K562 (cell line): Measurements from ENCODE around the gene UGT2B15. TPM values are rescaled to one million over a fixed set of nuclear protein-coding genes. Genes with fewer than 3 reads are reported as not detected.

ENCODE experiments used
- ATAC-seq: fragments of 200-7000 bp; cut with Tn5 transposase; 3 replicates; pipeline ENCODE4 v1.9.1; 2020; ENCODE audit warnings: moderate library complexity
- BruUV-seq: library from RNA; stranded (reverse); fragments of 400-500 nt; replicated peaks from 2 replicates; lab custom pipeline; 2021; lab: Mats Ljungman, UMichigan
- CTCF ChIA-PET: fragments of 300-600 bp; formaldehyde crosslinking; extraction: SDS; loops from one replicate; lab custom pipeline; 2021; ENCODE audit warnings: low intra/inter-chr PET ratio; lab: Yijun Ruan, JAX
- POLR2A ChIA-PET: fragments of 300-600, 350-650 bp; sonication (Branson Sonifier 250); formaldehyde crosslinking; extraction: SDS; loops from one replicate; lab custom pipeline; 2021; ENCODE audit warnings: antibody characterized with exemption, inconsistent platforms; lab: Yijun Ruan, JAX
- DNase-seq, 4 experiments: peaks; one replicate each; pipeline versions ENCODE4 v3.0.0 to v3.0.0-alpha.2; 2011 to 2018; ENCODE audit warnings: low spot score in 3 of 4, mixed read lengths in 3 of 4; ENCODE audit errors: extremely low read depth in 1 of 4
- FAIRE-seq: peaks from 2 replicates; lab custom pipeline; 2011; peaks lifted over from hg19 to GRCh38; lab: Jason Lieb, UNC
- H2AFZ ChIP-seq: 2 replicates; pipeline ENCODE4 v1.6.0; 2011; ENCODE audit warnings: low read depth, low read length, control low read depth, inconsistent platforms
- H3K27ac ChIP-seq: fragments of 200-600 bp; 3 replicates; pipeline ENCODE4 v1.8.0; 2011; ENCODE audit warnings: low read depth, mild to moderate bottlenecking, control low read depth, inconsistent platforms, low read length, moderate library complexity, mixed read lengths; ENCODE audit errors: extremely low read depth
- H3K27me3 ChIP-seq, 2 experiments: fragments of 300-600 bp in 1 of 2; 2 replicates in 1 of 2; 3 replicates in 1 of 2; pipeline versions ENCODE4 v1.6.0 to v1.8.0; 2011; ENCODE audit warnings: inconsistent platforms in 2 of 2, low read length in 2 of 2, mild to moderate bottlenecking in 1 of 2, mixed read lengths in 1 of 2, moderate library complexity in 1 of 2; ENCODE audit not compliant: control insufficient read depth in 2 of 2, insufficient read depth in 2 of 2
- H3K36me3 ChIP-seq: fragments of 300-600 bp; 3 replicates; pipeline ENCODE4 v1.8.0; 2011; ENCODE audit warnings: mild to moderate bottlenecking, low read length, inconsistent platforms; ENCODE audit not compliant: control insufficient read depth, insufficient read depth
- H3K4me1 ChIP-seq, 2 experiments: fragments of 200-600 bp in 1 of 2; replicated peaks in 1 of 2; 2 replicates in 1 of 2; 3 replicates in 1 of 2; pipeline versions ENCODE4 v1.5.1 to v1.8.0; 2011; ENCODE audit warnings: inconsistent platforms in 2 of 2, low read length in 2 of 2, mild to moderate bottlenecking in 1 of 2, mixed read lengths in 1 of 2, moderate library complexity in 1 of 2; ENCODE audit not compliant: control insufficient read depth in 2 of 2, insufficient read depth in 2 of 2
- H3K4me2 ChIP-seq: 2 replicates; pipeline ENCODE4 v1.6.1; 2011; ENCODE audit warnings: low read length, control low read depth, inconsistent platforms, mixed read lengths; ENCODE audit not compliant: insufficient read depth
- H3K4me3 ChIP-seq: fragments of 200-600 bp; sonication (generic), shearing (Covaris generic); 2 replicates; pipeline ENCODE4 v1.5.1; 2016; ENCODE audit warnings: control low read depth, inconsistent platforms
- H3K79me2 ChIP-seq: fragments of 200-600 bp; 3 replicates; pipeline ENCODE4 v1.8.0; 2011; ENCODE audit warnings: low read length, inconsistent platforms; ENCODE audit not compliant: control insufficient read depth, insufficient read depth
- H3K9ac ChIP-seq, 2 experiments: 2 replicates each; pipeline versions ENCODE4 v1.6.0 to v1.6.1; 2011; ENCODE audit warnings: low read depth in 2 of 2, low read length in 2 of 2, control low read depth in 1 of 2, inconsistent platforms in 1 of 2, mild to moderate bottlenecking in 1 of 2, mixed read lengths in 1 of 2; ENCODE audit not compliant: insufficient read depth in 1 of 2
- H3K9me1 ChIP-seq: one replicate; pipeline ENCODE4 v1.6.0; 2011; ENCODE audit warnings: inconsistent platforms, mild to moderate bottlenecking, low read length, moderate library complexity; ENCODE audit not compliant: control insufficient read depth, insufficient read depth
- H3K9me3 ChIP-seq: replicated peaks from 2 replicates; pipeline ENCODE4 v1.5.1; 2011; ENCODE audit warnings: low read depth, low read length, inconsistent platforms; ENCODE audit not compliant: control insufficient read depth, insufficient read depth
- H4K20me1 ChIP-seq: replicated peaks from 2 replicates; pipeline ENCODE4 v1.6.1; 2011; ENCODE audit warnings: low read length, inconsistent platforms, mixed read lengths; ENCODE audit not compliant: control insufficient read depth, insufficient read depth
- CCAR2 ChIP-seq: fragments of 200-400 bp; formaldehyde crosslinking; IDR thresholded peaks from 2 replicates; pipeline ENCODE4 v1.6.1; 2017; ENCODE audit warnings: mild to moderate bottlenecking, low read depth, low read length
- CREM ChIP-seq: IDR thresholded peaks from 2 replicates; pipeline ENCODE4 v1.6.1; 2014; ENCODE audit warnings: antibody characterized with exemption, low read depth
- E2F8 ChIP-seq: fragments of 450-650 bp; IDR thresholded peaks from 2 replicates; pipeline ENCODE4 v1.7.1; 2018; ENCODE audit warnings: mild to moderate bottlenecking, low read depth; ENCODE audit not compliant: partially characterized antibody
- FOXA3 ChIP-seq, 2 experiments: fragments of 450-650 bp in 1 of 2; sonication (generic) in 1 of 2; formaldehyde crosslinking; IDR thresholded peaks in 1 of 2; conservative IDR thresholded peaks in 1 of 2; 2 replicates each; pipeline versions ENCODE4 v1.4.0 to v1.8.0; 2020 to 2022; ENCODE audit warnings: mild to moderate bottlenecking in 2 of 2, missing genetic modification reagents in 1 of 2
- SMAD4 ChIP-seq: fragments of 250-450 bp; sonication (Bioruptor Pico); conservative IDR thresholded peaks from 2 replicates; pipeline ENCODE4 v1.8.0; 2021; ENCODE audit warnings: inconsistent platforms, mild to moderate bottlenecking, moderate library complexity
- VEZF1 ChIP-seq: fragments of 200-800 bp; sonication (Bioruptor generic); IDR thresholded peaks from 2 replicates; pipeline ENCODE4 v1.6.1; 2017; ENCODE audit warnings: missing genetic modification characterization, missing compliant biosample characterization
- YY1 ChIP-seq, 3 experiments: IDR thresholded peaks; 2 replicates each; pipeline ENCODE4 v1.6.1; 2011; ENCODE audit warnings: low read length in 2 of 3, mild to moderate bottlenecking in 2 of 3, moderate library complexity in 2 of 3, borderline replicate concordance in 1 of 3, control low read depth in 1 of 3, low read depth in 1 of 3; ENCODE audit not compliant: insufficient read depth in 3 of 3, insufficient replicate concordance in 2 of 3, control insufficient read depth in 1 of 3, insufficient read length in 1 of 3; ENCODE audit errors: extremely low read depth in 1 of 3
- ZKSCAN1 ChIP-seq: fragments of 150-350 bp; IDR thresholded peaks from 2 replicates; pipeline ENCODE4 v1.6.1; 2016; ENCODE audit warnings: low read depth, low read length
- ZNF431 ChIP-seq: sonication (generic); formaldehyde crosslinking; IDR thresholded peaks from 2 replicates; pipeline ENCODE4 v1.8.0; 2022; ENCODE audit warnings: mild to moderate bottlenecking, missing genetic modification reagents
- WGBS: fragments of 100-300 bp; shearing (Covaris generic); methylation state at CpG from one replicate; pipeline ENCODE4 v1.1.6; 2016; ENCODE audit warnings: low coverage, mixed read lengths; ENCODE audit not compliant: insufficient coverage; ENCODE audit errors: missing lambda C conversion rate; 5-methylcytosine and 5-hydroxymethylcytosine counted together
- in situ Hi-C: fragments of 300-500 bp; cut with MboI; formaldehyde crosslinking; loops from 4 replicates; pipeline ENCODE4 v1.15.0; 2018; ENCODE audit warnings: inconsistent platforms, mixed read lengths
- intact Hi-C: fragments of 100-400 bp; cut with micrococcal nuclease; formaldehyde crosslinking; loops from 2 replicates; pipeline ENCODE4 v1.14.2; 2022
- polyA plus RNA-seq, 8 experiments: library from polyadenylated mRNA; depleted of rRNA in 4 of 8; stranded (reverse) in 5 of 8; unstranded in 3 of 8; fragments of >200 nt; fragmentation: Nextera tagmentation in 2 of 8; fragmentation: Illumina TruSeq in 1 of 8; extraction: Ambion mirVana in 2 of 8; extraction: Trizol in 1 of 8; gene quantifications; 2 replicates each; pipeline versions ENCODE4 v1.2.1 to v1.2.3, GENCODE V29; 2011 to 2014; ENCODE audit warnings: inconsistent platforms in 1 of 8, missing spikeins in 1 of 8
- total RNA-seq, 7 experiments: library from RNA; depleted of rRNA in 6 of 7; stranded (reverse); fragments of >200 nt in 6 of 7; fragmentation: Illumina TruSeq in 2 of 7; extraction: Trizol in 2 of 7; gene quantifications; 2 replicates each; pipeline versions ENCODE4 v1.2.1 to v1.2.3, GENCODE V29; 2011 to 2021; ENCODE audit warnings: low replicate concordance in 1 of 7
- TF ChIP-seq, protein P1 (sequence below): sonication (generic); formaldehyde crosslinking; IDR thresholded peaks from 2 replicates; pipeline ENCODE4 v1.9.0; 2022; ENCODE audit warnings: mild to moderate bottlenecking, missing genetic modification reagents

UGT2B15 gene
- total and polyA plus RNA-seq, 9 of the 15 experiments (the other 6 are each of a cell fraction or from before 2014, with no cell fraction given): 0.06 to 0.16 (median 0.10) TPM; not detected in 6

DNA sequence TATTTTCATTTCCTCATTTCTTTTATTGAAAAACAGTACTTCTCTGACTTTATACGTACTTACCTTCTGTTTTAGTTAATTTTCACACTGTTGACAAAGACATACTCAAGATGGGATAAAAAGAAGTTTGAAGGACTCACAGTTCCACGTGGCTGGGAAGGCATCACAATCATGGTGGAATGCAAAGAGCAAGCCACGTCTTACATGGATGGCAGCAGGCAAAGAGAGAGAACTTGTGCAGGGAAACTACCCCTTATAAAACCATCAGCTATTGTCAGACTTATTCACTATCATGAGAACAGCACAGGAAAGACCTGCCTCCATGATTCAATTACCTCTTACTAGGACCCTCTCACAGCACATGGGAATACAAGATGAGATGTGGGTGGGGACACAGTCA is 20.7 kb upstream of the UGT2B15 start:
- intact Hi-C loops (no loop called here), in situ Hi-C loops (no loop called here)
- Histone ChIP-seq H3K27me3 (no peaks in the 10 kb centered on the region), H4K20me1 (no peaks in the 10 kb centered on the region), H3K4me1 (no peaks in the 10 kb centered on the region), H3K9me3 (no peaks in the 10 kb centered on the region; the same call in 1 of the 2 replicates), H3K36me3 (no peaks in the 10 kb centered on the region), H3K79me2 (no peaks in the 10 kb centered on the region), H3K9ac (no peak overlapping the region), H3K4me3 (no peak overlapping the region), H3K4me2 (no peak overlapping the region), H3K9me1 (no peaks in the 10 kb centered on the region), H2AFZ (no peak overlapping the region), H3K27ac (no peak overlapping the region)
- ChIA-PET POLR2A (no interaction called here), CTCF (no interaction called here)
- TF ChIP-seq ZNF431 (CRISPR knock-in tag): peak; percentile 92
- no peak for TF ChIP-seq SMAD4
- FAIRE-seq (no peak), ATAC-seq (no peak), DNase-seq (no peak)
- BruUV-seq: no TSS peak
- WGBS: 8% methylated on average over 3 of the region's 3 CpGs

GRCh38 chr4:68683034-68683433 is 12.6 kb upstream of the UGT2B15 start:
- H3K4me1 ChIP-seq: no peaks in the 10 kb centered on the region
- 0% methylated on average over 5 of the region's 5 CpGs for WGBS
- no peaks in the 10 kb centered on the region for H3K9me1 ChIP-seq
- CTCF ChIA-PET: no interaction called here
- no peak for FAIRE-seq
- no peaks in the 10 kb centered on the region for H3K9me3 ChIP-seq
- in situ Hi-C loops (no loop called here), intact Hi-C loops (no loop called here)
- H3K4me2 ChIP-seq: no peak overlapping the region
- BruUV-seq: no TSS peak
- H3K27ac ChIP-seq: no peak overlapping the region
- H3K36me3 ChIP-seq: no peaks in the 10 kb centered on the region
- H3K79me2 ChIP-seq: no peaks in the 10 kb centered on the region
- POLR2A ChIA-PET: no interaction called here
- H3K27me3 ChIP-seq: no peaks in the 10 kb centered on the region
- H3K9ac ChIP-seq: no peak overlapping the region
- H4K20me1 ChIP-seq: no peaks in the 10 kb centered on the region
- H3K4me3 ChIP-seq: no peak overlapping the region
- no peak overlapping the region for H2AFZ ChIP-seq
- no peak for DNase-seq
- no peak for ATAC-seq
- TF ChIP-seq, protein P1, sequence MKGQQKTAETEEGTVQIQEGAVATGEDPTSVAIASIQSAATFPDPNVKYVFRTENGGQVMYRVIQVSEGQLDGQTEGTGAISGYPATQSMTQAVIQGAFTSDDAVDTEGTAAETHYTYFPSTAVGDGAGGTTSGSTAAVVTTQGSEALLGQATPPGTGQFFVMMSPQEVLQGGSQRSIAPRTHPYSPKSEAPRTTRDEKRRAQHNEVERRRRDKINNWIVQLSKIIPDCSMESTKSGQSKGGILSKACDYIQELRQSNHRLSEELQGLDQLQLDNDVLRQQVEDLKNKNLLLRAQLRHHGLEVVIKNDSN (CRISPR knock-in tag): no peak
- TF ChIP-seq CREM: no peak
- no peak for TF ChIP-seq FOXA3 (CRISPR knock-in tag; conservative IDR thresholded peaks at IDR 0.05 in 1 of 2, IDR thresholded peaks at IDR 0.05 in 1 of 2)
- no peak for TF ChIP-seq YY1 (IDR thresholded peaks at IDR 0.05; ENCODE audit: borderline replicate concordance in 1 of 3, control insufficient read depth in 1 of 3, extremely low read depth in 1 of 3, insufficient read depth in 3 of 3, insufficient read length in 1 of 3, insufficient replicate concordance in 2 of 3, low read depth in 1 of 3, low read length in 2 of 3)
- no peak for TF ChIP-seq E2F8
- TF ChIP-seq ZKSCAN1: no peak
- TF ChIP-seq VEZF1 (CRISPR knock-in tag): no peak
- TF ChIP-seq CCAR2: no peak
